ENCODE data around the gene ZSCAN18.

The ZSCAN18 gene

GRCh38 chr19:58046856-58047255 is 51.2 kb downstream of the ZSCAN18 start:
- Histone ChIP-seq H3K9me3 (peaks cover 27% of the 10 kb centered on the region), H3K27me3 (peaks cover 8% of the 10 kb centered on the region), H3K36me3 (no peaks in the 10 kb centered on the region), H3K27ac (no peak overlapping the region), H3K4me1 (ENCODE audit: control insufficient read depth in 1 of 2, insufficient read depth in 1 of 2, low read depth in 1 of 2, low read length in 1 of 2) (no peaks in the 10 kb centered on the region), H3K4me3 (ENCODE audit: low read depth in 1 of 2, low read length in 1 of 2) (no peak overlapping the region)
- TF ChIP-seq CTCF (IDR thresholded peaks at IDR 0.05): no peak

GRCh38 chr19:58045411-58046050 is 52.5 kb downstream of the ZSCAN18 start:
- Histone ChIP-seq H3K27ac (no peak overlapping the region), H3K4me1 (ENCODE audit: control insufficient read depth in 1 of 2, insufficient read depth in 1 of 2, low read depth in 1 of 2, low read length in 1 of 2) (no peaks in the 10 kb centered on the region), H3K9me3 (peaks cover 26% of the 10 kb centered on the region), H3K36me3 (no peaks in the 10 kb centered on the region), H3K27me3 (peaks cover 8% of the 10 kb centered on the region), H3K4me3 (ENCODE audit: low read depth in 1 of 2, low read length in 1 of 2) (no peak overlapping the region)
- TF ChIP-seq CTCF (IDR thresholded peaks at IDR 0.05): no peak

- no peak for TF ChIP-seq CTCF (IDR thresholded peaks at IDR 0.05)
- Histone ChIP-seq H3K36me3 (no peaks in the 10 kb centered on the region), H3K27ac (no peak overlapping the region), H3K4me3 (ENCODE audit: low read depth in 1 of 2, low read length in 1 of 2) (no peak overlapping the region), H3K9me3 (peaks cover 20% of the 10 kb centered on the region), H3K27me3 (peaks cover 8% of the 10 kb centered on the region), H3K4me1 (ENCODE audit: control insufficient read depth in 1 of 2, insufficient read depth in 1 of 2, low read depth in 1 of 2, low read length in 1 of 2) (no peaks in the 10 kb centered on the region)
Observed at GRCh38 chr19:58044886-58045285, 53.1 kb downstream of the ZSCAN18 start.

DNA sequence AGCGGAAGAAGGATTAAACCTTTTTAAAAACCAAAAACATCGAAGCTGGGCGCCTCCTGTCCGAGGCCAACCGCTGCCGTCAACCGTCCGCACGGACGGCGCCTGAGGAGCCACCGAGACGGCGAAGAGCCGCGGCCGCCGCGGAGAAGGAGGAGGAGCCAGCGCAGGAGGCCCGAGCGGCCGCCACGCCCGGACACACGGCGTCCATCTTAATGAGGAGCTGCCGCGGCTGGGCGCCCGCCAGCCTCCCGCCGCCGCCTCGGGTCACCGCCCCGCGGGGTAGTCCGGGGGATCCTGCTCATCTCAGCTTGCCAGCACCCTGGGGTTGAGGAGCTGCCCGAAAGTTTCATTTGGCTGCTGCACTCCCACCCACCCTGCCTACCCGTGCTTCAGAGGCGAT is 53.6 kb downstream of the ZSCAN18 start:
- H3K27me3 ChIP-seq: peaks cover 8% of the 10 kb centered on the region
- no peak overlapping the region for H3K27ac ChIP-seq
- H3K4me3 ChIP-seq (ENCODE audit: low read depth in 1 of 2, low read length in 1 of 2): no peak overlapping the region
- no peak for TF ChIP-seq CTCF (IDR thresholded peaks at IDR 0.05)
- no peaks in the 10 kb centered on the region for H3K36me3 ChIP-seq
- no peaks in the 10 kb centered on the region for H3K4me1 ChIP-seq (ENCODE audit: control insufficient read depth in 1 of 2, insufficient read depth in 1 of 2, low read depth in 1 of 2, low read length in 1 of 2)
- H3K9me3 ChIP-seq: peaks cover 20% of the 10 kb centered on the region

DNA sequence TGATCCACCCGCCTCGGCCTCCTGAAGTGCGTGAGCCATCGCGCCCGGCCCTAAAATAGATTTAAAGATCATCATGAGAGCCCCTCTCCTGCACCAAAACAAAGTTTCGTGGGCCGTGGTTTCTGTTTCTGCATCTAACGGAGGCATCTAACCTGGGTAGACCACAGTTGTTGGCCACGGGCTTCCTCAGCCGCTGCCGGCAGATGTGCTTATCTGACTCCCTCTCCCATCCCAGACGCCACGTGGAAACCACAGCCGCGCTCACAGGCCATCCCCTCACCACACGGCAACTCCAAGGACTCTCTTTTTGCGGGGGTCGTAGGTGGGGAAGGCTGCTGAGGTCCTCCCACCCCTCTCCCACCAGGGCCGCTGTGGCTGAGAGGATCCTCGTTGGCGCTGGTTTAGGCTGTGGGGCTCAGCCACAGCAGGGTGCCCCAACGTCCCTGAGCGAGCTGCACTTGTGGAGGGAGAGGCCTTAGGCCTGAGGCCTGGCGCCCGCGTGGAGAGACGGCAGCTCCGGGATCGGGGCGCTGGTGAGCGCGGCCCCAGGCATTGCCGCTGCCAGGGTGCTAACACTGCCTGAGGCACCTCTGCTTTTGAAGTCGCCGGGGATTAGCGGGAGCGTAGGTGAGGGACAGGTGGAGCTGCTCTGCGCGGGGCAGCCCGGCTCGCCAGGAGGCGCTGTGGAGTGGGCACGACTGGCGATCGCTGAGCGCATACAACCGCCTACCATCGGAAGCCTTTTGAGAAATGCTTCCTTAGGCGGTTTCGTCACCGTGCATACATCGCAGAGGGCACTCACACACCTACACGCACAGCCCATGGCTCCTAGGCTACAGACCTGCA is 55.3 kb downstream of the ZSCAN18 start:
- Histone ChIP-seq H3K36me3 (no peaks in the 10 kb centered on the region), H3K9me3 (peaks cover 20% of the 10 kb centered on the region), H3K4me3 (ENCODE audit: low read depth in 1 of 2, low read length in 1 of 2) (no peak overlapping the region), H3K4me1 (ENCODE audit: control insufficient read depth in 1 of 2, insufficient read depth in 1 of 2, low read depth in 1 of 2, low read length in 1 of 2) (no peaks in the 10 kb centered on the region), H3K27me3 (peaks cover 19% of the 10 kb centered on the region), H3K27ac (no peak overlapping the region)
- no peak for TF ChIP-seq CTCF (IDR thresholded peaks at IDR 0.05)

Measured in neutrophil (primary cell).